NCI-H2227 treated with DMSO at 0.1 percent for 48 hours (cell line): Measurements from ENCODE around the gene TMEFF1.
"Not testable (repeated sequence)": the region's sequence is repeated elsewhere in the genome, so short reads cannot be mapped to it uniquely, and the experiment has no call there.

Source experiments
- DNase-seq: peaks from one replicate; lab custom pipeline; 2025; lab: John Stamatoyannopoulos, UW

Gene TMEFF1, protein sequence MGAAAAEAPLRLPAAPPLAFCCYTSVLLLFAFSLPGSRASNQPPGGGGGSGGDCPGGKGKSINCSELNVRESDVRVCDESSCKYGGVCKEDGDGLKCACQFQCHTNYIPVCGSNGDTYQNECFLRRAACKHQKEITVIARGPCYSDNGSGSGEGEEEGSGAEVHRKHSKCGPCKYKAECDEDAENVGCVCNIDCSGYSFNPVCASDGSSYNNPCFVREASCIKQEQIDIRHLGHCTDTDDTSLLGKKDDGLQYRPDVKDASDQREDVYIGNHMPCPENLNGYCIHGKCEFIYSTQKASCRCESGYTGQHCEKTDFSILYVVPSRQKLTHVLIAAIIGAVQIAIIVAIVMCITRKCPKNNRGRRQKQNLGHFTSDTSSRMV

DNA sequence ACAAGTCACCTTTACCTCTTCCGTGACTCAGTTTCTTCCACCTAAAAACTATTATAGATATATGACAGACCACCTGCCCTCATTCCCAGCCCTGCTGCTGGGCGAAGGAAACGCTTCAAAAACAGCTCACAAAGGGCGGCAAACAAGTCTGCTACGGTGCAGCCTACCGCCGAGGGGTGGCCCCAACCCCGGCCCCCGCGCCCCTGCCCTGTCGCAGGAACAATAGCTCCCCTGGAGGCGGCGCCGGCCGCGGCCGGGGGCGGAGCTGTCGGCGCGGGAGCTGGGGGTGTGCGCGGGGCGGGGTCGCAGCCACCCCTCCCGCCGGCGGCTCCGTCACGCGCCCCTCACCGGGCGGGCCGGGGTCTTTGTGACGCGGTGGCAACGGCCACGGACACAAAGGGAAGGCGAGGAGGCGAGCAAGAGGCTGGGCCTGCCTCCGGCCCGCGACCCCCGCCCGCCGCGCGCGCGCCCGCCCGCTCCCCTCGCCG lies at the start of gene TMEFF1:
Gene TMEFF1 (plus strand): TSS at position 362 of the 488 bp plus-strand sequence. CDS start 396 bp downstream, outside the sequence.
- peak; percentile 41 for DNase-seq

DNA sequence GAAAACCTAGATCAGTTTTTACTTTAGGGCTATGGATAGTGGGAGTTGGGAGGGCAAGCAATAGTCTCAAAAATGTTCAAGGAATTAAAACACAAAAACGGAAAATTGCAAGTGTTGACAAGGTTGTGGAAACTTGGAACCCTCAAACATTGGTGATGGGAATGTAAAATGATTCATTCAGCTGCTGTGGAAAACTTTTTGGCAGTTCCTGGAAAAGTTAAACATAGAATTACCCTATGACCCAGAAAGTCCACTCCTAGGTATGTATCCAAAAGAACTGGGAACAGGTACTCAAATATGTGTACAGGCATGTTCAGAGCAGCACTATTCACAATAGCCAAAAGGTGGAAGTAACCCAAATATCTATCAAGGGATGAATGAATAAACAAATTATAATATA lies 47.2 kb upstream of the TMEFF1 start:
- no peak for DNase-seq

DNA sequence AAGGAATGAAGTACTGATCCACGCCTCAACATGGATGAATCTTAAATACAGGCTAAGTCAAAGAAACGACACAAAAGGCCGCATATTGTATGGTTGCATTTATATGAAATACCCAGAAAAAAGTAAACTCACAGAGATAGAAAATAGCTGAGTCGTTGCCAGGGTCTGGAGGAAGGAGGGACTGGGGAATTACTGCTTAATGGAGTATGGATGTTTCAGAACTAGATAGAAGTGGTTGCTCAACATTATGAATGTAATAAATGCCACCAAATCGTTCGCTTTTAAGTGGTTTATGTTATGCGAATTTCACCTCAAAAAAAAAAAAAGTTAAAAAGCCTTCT lies 46.8 kb upstream of the TMEFF1 start:
- no peak for DNase-seq

DNA sequence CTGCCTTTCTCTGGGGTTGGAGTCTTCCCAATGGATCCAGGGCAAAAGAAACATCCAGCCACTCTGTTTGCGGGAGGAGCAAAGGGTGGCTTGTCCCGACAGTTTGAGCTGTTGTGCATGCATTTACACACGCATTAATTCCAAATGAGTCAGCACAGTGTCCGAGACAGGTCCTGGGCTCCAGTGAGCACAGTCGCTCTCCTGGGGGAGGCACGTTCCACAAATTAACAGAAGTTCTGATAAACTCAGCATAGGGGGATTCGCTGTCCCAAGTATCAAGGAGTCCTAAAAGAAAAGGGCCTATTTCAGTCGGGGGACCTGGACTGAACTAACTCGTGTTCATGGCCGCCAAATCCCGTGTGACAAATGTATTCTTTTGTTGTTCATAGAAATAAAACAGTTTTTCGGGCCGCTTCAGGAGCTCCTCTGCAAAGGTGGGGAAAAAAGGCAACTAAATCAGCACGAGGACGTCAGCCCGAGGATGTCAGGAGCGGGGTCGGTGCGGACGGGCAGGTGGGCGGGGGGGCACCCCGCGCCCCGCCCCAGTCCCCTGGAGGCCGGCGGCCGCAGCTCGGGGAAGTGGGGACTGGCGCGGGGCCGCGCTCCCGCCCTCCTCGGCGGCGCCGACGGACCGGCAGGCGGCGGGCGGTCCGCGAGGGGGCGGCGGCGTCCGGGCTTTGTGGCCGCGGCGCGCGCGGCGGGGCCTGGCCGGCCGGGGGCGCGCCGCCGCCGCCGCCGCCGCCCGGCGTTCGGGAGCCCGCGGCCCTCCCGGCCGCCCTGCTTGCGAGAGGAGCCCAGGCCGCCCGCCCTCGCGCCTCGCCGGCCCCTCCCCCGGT lies 46.2 kb upstream of the TMEFF1 start, which contains the start of gene MSANTD3:
Gene MSANTD3 (plus strand): TSS at position 614 of the 836 bp plus-strand sequence. CDS start 14,796 bp downstream, outside the sequence.
- DNase-seq = peak; percentile 46

DNA sequence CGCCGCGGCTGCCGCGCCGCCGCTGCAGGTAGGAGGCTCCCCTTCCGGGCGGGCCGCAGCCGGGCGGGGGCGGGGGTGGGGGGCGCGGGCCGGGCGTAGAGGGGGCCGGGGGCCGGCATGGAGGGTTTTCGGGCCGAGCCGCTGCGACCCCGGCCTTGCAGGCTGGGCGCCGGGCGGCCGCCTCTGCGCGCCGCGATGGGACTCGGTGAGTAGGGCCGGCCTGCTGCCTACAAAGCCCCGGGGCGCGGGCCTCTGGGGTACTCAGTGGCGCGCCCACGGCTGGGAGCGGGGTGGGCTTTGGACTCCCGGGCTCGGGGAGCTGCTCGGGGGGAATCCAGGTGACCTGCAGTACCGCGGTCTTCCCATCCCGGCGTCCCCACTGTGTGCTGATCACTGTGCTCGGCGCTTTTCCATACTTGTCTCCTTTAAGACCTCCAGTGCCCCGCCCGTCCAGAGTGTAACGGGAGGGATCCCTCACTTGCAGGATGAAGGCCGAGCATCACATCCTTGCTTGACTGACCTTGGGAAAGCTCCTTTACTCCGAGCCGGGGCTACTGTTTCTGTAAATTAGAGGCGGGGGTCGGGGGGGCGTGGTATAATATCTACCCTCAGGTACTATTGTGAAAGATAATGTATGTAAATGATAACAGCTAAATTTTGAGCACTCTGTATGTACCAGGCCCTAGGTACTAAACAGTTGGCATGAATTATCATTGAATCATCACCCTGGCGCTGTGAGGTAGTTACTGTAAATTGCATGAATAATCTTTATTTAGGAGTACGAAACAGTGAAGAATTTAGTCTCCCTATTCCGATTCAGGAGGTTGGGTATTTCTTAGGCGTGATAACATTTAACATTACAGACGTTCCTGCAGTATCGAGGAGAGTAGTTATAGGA lies 45.3 kb upstream of the TMEFF1 start:
- DNase-seq = peak; percentile 20

DNA sequence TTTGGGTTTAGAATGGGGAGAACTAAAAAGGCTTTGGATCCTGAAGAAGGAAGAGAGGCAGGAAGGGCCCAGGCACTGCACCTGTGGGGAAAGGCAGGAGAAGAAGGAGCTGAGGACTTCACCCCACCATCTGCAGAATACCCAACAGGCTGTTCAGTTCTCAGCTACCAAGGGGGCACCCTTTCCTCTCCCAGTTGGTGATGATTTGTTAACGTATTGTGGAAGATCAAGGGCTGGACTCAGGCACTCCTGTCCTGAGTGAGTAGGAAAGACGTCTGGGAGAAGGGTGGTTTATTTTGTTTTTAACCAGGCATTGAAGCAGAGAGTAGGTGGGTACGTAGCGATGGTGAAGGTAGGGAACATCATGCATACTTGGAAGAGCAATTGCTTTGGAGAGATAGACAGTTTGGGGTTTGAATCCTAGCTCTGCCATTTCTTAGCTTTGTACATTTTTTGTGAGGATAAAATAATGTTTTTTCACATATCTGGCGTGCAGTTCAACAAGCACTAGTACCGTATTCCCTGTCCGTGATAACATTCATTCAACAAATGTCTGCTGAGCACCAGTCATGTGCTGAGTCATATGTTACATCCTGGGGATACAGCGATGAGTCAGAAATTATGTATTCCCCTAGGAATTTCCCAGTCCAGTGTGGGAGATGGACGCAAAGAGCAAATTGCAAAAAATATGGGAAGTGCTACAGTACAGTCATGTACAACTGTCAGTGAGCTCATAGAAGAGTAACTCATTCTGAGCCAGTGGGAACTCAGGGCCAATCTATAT lies 43.9 kb upstream of the TMEFF1 start:
- DNase-seq = no peak

DNA sequence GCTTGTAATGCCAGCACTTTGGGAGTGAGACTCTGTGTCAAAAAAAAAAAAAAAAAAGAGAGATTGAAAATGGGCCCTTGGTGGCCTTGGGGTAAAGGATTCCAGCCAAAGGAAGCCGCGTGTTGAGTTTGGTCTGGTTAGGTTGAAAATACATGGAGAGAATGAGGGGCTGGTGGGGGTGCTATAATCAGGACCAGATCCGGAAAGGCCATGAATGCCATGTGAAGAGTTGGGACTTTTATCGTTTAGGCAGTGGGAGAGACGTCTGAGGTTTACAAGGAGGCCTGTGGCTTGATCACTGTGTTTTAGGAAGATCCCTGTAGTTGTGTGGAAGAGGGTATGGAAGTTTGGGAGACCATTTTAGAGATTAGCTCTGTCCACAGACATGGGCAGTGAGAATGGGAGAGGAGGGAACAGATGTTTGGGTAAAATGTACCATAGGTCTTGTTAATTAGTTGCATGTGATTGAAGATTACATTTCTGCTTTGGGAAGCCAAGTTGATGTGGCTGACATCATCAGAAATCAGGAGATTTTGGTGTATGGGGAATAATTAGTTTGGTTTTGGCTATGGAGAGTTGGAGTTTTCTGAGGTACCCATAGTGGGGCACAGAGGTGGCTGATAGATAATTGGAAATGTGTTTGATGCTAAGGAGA lies 42.5 kb upstream of the TMEFF1 start:
- no peak for DNase-seq

DNA sequence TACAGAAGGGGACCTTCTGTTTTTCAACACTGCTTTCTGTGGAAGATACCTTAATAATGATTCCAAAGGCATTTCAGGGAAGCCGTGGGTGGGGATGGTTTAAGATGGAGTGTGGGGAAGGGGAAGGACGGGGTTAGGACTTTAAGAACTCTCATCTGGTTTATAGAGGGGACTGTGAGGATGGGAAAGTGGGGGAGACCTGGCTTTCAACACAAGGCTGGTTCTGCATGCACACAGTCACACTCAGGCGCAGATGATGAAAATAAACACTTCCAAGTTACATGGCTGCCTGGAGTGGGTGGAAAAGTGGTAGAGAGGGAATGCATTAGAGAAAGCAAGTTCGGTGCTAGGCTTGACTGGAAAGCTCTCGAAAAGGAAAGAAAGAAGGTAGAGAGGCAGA lies 41.1 kb upstream of the TMEFF1 start:
- no peak for DNase-seq

DNA sequence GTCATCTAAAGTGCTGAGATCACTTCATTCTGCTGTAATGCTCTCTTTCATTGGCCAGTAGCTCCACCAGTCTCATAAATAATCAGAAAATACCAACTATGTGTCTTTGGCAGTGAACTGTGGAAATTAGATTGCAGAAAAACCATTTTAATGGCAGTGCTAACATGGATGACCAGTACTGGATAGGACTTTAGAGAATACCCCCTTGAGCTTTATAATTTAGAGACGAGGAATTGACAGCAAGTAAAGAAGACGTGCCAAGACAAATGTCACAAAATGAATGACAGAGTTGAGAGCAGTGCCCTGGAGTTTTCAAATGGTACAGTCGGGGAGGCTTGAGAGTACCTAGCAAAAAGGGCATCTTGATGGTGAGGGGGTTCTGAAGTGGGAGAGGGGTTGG lies 40.2 kb upstream of the TMEFF1 start:
- no peak for DNase-seq

DNA sequence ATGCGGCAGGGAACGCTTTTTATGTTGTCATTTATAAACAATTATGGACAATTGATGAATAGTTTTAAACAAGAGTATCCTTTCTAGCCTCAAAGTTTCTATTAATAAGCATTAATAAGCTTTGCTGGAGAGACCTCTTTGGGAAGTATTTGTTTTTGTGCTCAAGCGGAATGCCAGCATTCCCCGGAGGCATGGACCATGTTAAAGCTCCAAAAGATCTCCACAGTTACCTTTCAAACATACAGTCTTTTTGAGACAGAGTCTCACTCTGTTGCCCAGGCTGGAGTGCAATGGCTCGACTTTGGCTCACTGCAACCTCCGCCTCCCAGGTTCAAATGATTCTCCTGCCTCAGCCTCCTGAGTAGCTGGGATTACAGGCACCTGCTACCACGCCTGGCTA lies 36.4 kb upstream of the TMEFF1 start:
- no peak for DNase-seq

DNA sequence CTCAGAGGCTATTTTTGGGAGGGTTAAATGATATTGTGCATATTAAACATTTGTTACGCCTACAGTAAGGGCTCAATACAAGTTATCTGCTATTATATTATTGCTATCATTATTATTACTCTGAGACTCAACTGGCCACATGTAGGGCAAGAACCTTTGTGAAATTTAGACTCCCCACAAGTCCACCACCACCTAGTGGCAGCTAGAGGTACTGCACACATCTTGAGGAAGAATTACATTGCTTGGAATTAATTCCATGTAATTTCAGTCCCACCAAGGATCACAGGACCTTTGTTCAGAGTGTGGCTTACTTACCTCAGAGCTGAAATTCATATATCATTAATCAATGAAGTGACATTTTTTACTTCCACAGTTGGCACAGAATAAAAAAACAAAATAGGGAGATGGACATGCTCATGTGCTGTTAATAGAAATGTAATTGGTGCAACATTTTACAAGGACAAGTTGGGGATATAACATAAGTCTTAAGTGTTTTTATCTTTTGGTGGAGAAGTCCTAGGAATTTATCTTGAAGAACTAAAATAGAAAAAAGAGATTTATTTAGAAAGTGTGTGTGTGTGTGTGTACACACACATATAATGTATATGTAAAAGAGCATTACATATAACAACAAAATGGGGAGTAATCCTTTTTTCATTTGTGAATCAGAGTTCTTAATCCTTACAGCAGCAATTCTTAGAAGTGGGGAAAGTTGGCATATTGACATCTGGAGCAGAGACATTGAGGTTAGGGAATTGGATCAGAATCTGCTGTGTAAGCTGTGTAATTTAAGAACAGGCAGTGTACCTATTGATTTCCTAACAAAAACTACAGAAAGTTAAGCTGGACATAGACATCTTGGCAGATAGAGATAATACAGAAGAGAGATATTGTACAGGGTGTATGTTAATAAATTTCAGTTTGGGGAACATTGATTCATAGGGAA lies 34.8 kb upstream of the TMEFF1 start:
- peak; percentile 21 for DNase-seq

DNA sequence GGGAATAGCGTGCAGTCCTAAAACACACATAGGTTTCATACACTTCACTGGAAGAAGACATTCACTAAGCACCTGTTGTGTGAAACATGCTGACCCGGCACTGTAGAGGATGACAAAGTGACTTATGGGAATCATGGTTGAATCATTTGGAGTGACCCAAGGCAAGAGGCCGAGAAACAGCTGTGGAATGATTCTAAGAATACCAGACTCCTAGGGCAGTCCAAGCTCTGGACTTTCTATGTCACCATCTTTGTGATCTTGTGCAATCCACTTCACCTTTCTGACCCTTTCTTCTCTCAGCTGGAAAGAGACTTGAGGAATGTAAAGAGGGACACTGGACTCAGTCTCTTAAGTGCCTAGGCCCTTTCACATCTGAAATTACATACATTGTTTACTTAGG lies 32.9 kb upstream of the TMEFF1 start:
- DNase-seq = no peak

DNA sequence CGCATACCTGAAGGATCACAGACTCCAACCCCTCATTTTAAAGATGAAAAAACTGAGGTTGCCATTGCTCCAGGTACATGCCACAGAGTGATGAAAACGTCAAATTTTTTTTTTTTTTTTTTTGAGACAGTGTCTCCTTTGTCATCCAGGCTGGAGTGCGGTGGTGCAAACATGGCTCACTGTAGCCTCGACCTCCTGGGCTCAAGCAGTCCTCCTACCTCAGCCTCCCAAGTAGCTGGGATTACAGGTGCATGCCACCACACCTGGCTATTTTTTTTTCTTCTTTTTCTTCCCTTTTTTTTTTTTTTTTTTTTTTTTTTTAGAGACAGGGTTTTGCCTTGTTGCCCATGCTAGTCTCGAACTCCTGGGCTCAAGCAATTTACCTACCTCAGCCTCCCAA lies 32.5 kb upstream of the TMEFF1 start:
- not testable (repeated sequence) for DNase-seq

DNA sequence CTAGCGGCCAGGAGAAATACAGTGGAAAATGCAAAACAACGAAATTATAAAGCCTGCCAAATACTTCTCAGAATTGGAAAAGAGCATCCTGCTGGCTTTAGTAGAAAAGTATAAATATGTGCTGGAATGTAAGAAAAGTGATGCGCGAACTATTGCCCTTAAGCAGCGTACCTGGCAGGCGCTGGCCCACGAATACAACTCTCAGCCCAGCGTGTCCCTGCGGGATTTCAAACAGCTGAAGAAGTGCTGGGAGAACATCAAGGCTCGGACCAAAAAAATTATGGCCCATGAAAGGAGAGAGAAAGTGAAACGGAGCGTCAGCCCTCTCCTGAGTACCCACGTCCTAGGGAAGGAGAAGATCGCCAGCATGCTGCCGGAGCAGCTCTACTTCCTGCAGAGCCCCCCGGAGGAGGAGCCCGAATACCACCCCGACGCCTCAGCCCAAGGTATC lies 31.0 kb upstream of the TMEFF1 start:
- no peak for DNase-seq

DNA sequence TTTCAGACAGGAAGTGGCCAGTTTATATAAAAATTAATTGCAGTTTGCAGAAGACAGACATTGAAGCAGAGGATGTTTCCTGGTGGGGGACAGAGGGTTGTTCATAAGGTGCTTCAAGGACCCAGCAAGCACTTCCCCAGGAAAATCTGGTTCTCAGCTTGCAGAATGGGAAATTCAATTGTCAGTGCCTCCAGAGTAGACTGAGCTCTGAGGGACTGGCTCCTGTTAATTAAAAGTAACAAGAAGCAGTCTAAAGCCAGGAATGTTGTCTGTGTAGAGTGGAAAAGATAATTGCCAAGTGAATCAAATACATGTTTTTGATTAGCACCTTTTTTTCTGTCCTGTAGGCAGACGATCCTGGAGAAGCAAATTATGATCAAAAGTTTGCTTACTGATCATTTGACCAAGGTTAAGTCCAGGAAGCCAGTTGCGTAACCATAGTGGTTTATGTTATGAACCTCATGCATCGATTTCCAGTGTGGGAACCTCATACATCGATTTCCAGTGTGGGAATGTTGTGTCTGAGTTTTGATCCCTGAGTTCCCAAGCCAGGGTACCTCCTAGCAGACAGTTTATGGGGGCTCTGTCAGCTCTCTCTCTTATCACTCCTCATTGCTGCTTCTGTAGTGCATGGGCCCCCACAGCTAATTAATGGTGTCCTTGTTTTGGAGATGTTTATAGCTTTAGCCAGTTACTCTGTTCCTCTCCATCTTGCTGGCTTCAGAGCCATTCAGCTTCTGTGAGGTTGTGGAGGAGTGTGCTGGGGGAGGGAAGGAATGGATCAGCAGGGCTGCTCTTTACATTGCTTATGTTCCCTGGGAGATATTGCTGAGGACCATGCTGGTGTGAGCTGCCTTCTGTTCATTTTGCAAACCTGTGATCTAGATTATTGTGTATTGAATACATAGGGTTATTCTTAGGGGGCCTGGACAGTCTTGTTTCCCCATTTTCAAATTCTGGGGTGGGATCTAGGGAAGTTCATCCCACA lies 28.9 kb upstream of the TMEFF1 start:
- no peak for DNase-seq

DNA sequence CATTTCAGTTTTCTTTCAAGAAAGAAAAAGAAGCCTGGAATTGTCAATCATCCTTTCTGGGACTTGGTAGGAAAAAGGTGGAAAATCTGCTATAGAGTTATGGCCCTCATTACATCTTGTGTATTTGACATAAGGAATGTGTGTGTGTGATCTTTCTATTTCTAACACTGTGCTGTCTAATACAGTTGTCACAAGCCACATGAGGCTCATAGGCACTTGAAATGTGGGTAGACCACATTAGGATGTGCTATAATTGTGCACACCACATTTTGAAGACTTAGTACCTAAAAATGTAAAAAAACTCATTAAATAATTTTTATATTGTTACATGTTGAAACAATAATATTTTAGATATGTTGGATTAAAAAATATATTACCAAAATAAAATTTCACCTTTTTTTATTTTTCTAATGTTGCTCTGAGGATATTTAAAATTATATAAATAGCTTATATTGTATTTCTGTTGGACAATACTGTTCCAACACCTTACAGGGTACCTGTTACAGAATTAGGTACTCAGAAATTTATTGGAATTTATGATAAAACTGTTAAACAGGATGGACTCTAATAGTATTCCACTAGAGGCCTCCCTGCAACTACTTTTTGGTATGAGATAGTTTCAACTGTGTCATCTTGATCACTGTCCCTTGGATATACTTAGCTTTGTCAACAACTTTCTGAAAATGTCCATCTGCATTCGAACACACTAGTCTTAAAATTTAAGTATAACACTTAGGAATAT lies 27.6 kb upstream of the TMEFF1 start:
- DNase-seq = no peak

DNA sequence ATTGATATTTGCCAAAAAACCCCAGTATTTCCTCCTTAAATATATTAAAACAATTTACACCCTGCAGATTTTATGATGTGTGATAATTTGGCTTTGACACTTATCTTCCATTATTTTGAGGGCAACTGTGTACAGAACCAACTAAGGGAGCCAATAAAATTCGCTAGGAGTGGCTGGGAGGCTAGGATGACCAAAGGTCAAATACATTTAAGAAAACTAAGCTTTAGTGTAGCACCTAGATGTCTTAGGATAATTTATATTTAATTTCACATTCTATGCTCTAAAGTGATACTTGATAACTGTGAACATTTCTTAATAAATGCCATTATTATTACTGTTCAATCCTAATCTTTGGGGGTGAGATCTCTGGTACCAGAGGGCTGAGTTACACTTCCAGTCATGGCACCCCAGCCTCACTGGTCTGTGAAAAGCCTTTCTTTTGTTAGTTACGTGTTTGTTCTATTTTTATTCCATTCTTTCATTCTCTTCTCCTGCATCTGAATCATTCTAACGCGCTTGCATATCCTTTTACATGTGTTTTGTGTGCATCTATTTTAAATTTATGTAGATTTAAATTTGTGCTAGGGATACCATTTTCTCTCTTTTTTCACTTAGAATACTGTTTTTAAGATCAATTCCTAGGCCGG lies 26.9 kb upstream of the TMEFF1 start:
- no peak for DNase-seq
